ENCODE results near the gene NTMT1. TPM values are rescaled to one million over a fixed set of nuclear protein-coding genes. Genes with fewer than 3 reads are reported as not detected.

NTMT1 gene
- total RNA-seq, 1 donor from 2014 or later = 18.8 TPM

- Histone ChIP-seq H3K9me3 (ENCODE audit: control insufficient read depth in 3 of 3, low read length in 3 of 3) (no peaks in the 10 kb centered on the region), H3K27me3 (ENCODE audit: control insufficient read depth in 3 of 3, insufficient read depth in 3 of 3, low read length in 3 of 3) (peaks cover 0 to 8% (median 5%) of the 10 kb centered on the region in 3 donors), H3K4me1 (ENCODE audit: control insufficient read depth in 3 of 3, insufficient read depth in 3 of 3, low read length in 3 of 3) (peaks cover 11 to 30% (median 25%) of the 10 kb centered on the region in 3 donors), H3K9ac (ENCODE audit: low read depth in 1 of 3, low read length in 3 of 3) (peak overlapping the region; percentile 33 to 54 (median 43)), H3K4me3 (ENCODE audit: low read length in 3 of 3) (peak overlapping the region; percentile 43 to 61 (median 56)), H3K36me3 (ENCODE audit: control insufficient read depth in 3 of 3, insufficient read depth in 3 of 3, low read length in 3 of 3) (no peaks in the 10 kb centered on the region), H3K27ac (ENCODE audit: low read depth, low read length) (peak overlapping the region; percentile 69)
These were observed 29.2 kb upstream of the NTMT1 start for GRCh38 chr9:129596541-129597331.

- H3K36me3 ChIP-seq (ENCODE audit: control insufficient read depth in 3 of 3, insufficient read depth in 3 of 3, low read length in 3 of 3) = no peaks in the 10 kb centered on the region
- H3K27ac ChIP-seq (ENCODE audit: low read depth, low read length) = peak overlapping the region; percentile 69
- H3K9me3 ChIP-seq (ENCODE audit: control insufficient read depth in 3 of 3, low read length in 3 of 3) = no peaks in the 10 kb centered on the region
- H3K4me1 ChIP-seq (ENCODE audit: control insufficient read depth in 3 of 3, insufficient read depth in 3 of 3, low read length in 3 of 3) = peaks cover 11 to 30% (median 25%) of the 10 kb centered on the region in 3 donors
- peaks cover 0 to 8% (median 5%) of the 10 kb centered on the region in 3 donors for H3K27me3 ChIP-seq (ENCODE audit: control insufficient read depth in 3 of 3, insufficient read depth in 3 of 3, low read length in 3 of 3)
- peak overlapping the region; percentile 57 to 77 (median 69) for H3K9ac ChIP-seq (ENCODE audit: low read depth in 1 of 3, low read length in 3 of 3)
- H3K4me3 ChIP-seq (ENCODE audit: low read length in 3 of 3) = peak overlapping the region; percentile 43 to 59 (median 56)
These were observed 28.4 kb upstream of the NTMT1 start for GRCh38 chr9:129597355-129598088.

GRCh38 chr9:129598089-129598596 lies 27.8 kb upstream of the NTMT1 start:
- Histone ChIP-seq H3K9ac (ENCODE audit: low read depth in 1 of 3, low read length in 3 of 3) (peak overlapping the region in 2 of 3 donors; percentile 69 to 77), H3K27me3 (ENCODE audit: control insufficient read depth in 3 of 3, insufficient read depth in 3 of 3, low read length in 3 of 3) (peaks cover 0 to 8% (median 5%) of the 10 kb centered on the region in 3 donors), H3K27ac (ENCODE audit: low read depth, low read length) (peak overlapping the region; percentile 69), H3K4me3 (ENCODE audit: low read length in 3 of 3) (peak overlapping the region in 2 of 3 donors; percentile 43 to 59), H3K36me3 (ENCODE audit: control insufficient read depth in 3 of 3, insufficient read depth in 3 of 3, low read length in 3 of 3) (no peaks in the 10 kb centered on the region), H3K9me3 (ENCODE audit: control insufficient read depth in 3 of 3, low read length in 3 of 3) (no peaks in the 10 kb centered on the region), H3K4me1 (ENCODE audit: control insufficient read depth in 3 of 3, insufficient read depth in 3 of 3, low read length in 3 of 3) (peaks cover 11 to 33% (median 25%) of the 10 kb centered on the region in 3 donors)

GRCh38 chr9:129601082-129601674 lies 24.8 kb upstream of the NTMT1 start:
- H3K27ac ChIP-seq (ENCODE audit: low read depth, low read length) = no peak overlapping the region
- no peaks in the 10 kb centered on the region for H3K36me3 ChIP-seq (ENCODE audit: control insufficient read depth in 3 of 3, insufficient read depth in 3 of 3, low read length in 3 of 3)
- peaks cover 0 to 8% (median 5%) of the 10 kb centered on the region in 3 donors for H3K27me3 ChIP-seq (ENCODE audit: control insufficient read depth in 3 of 3, insufficient read depth in 3 of 3, low read length in 3 of 3)
- H3K9ac ChIP-seq (ENCODE audit: low read depth in 1 of 3, low read length in 3 of 3) = no peak overlapping the region
- H3K4me1 ChIP-seq (ENCODE audit: control insufficient read depth in 3 of 3, insufficient read depth in 3 of 3, low read length in 3 of 3) = peaks cover 11 to 22% (median 21%) of the 10 kb centered on the region in 3 donors
- H3K9me3 ChIP-seq (ENCODE audit: control insufficient read depth in 3 of 3, low read length in 3 of 3) = no peaks in the 10 kb centered on the region
- H3K4me3 ChIP-seq (ENCODE audit: low read length in 3 of 3) = no peak overlapping the region

- no peaks in the 10 kb centered on the region for H3K9me3 ChIP-seq (ENCODE audit: control insufficient read depth in 3 of 3, low read length in 3 of 3)
- peaks cover 17 to 27% (median 24%) of the 10 kb centered on the region in 3 donors for H3K4me1 ChIP-seq (ENCODE audit: control insufficient read depth in 3 of 3, insufficient read depth in 3 of 3, low read length in 3 of 3)
- no peak overlapping the region for H3K4me3 ChIP-seq (ENCODE audit: low read length in 3 of 3)
- no peak overlapping the region for H3K27ac ChIP-seq (ENCODE audit: low read depth, low read length)
- peaks cover 0 to 5% (median 4%) of the 10 kb centered on the region in 3 donors for H3K27me3 ChIP-seq (ENCODE audit: control insufficient read depth in 3 of 3, insufficient read depth in 3 of 3, low read length in 3 of 3)
- no peaks in the 10 kb centered on the region for H3K36me3 ChIP-seq (ENCODE audit: control insufficient read depth in 3 of 3, insufficient read depth in 3 of 3, low read length in 3 of 3)
- H3K9ac ChIP-seq (ENCODE audit: low read depth in 1 of 3, low read length in 3 of 3) = no peak overlapping the region
These were observed 23.2 kb upstream of the NTMT1 start for GRCh38 chr9:129602598-129603415.

- Histone ChIP-seq H3K27me3 (ENCODE audit: control insufficient read depth in 3 of 3, insufficient read depth in 3 of 3, low read length in 3 of 3) (no peaks in the 10 kb centered on the region), H3K27ac (ENCODE audit: low read depth, low read length) (no peak overlapping the region), H3K36me3 (ENCODE audit: control insufficient read depth in 3 of 3, insufficient read depth in 3 of 3, low read length in 3 of 3) (no peaks in the 10 kb centered on the region), H3K4me1 (ENCODE audit: control insufficient read depth in 3 of 3, insufficient read depth in 3 of 3, low read length in 3 of 3) (peaks cover 21 to 32% (median 23%) of the 10 kb centered on the region in 3 donors), H3K9me3 (ENCODE audit: control insufficient read depth in 3 of 3, low read length in 3 of 3) (no peaks in the 10 kb centered on the region), H3K9ac (ENCODE audit: low read depth in 1 of 3, low read length in 3 of 3) (no peak overlapping the region), H3K4me3 (ENCODE audit: low read length in 3 of 3) (no peak overlapping the region)
These were observed 21.8 kb upstream of the NTMT1 start for GRCh38 chr9:129604056-129604765.

GRCh38 chr9:129604766-129605163 lies 21.2 kb upstream of the NTMT1 start:
- Histone ChIP-seq H3K4me3 (ENCODE audit: low read length in 3 of 3) (no peak overlapping the region), H3K36me3 (ENCODE audit: control insufficient read depth in 3 of 3, insufficient read depth in 3 of 3, low read length in 3 of 3) (no peaks in the 10 kb centered on the region), H3K27me3 (ENCODE audit: control insufficient read depth in 3 of 3, insufficient read depth in 3 of 3, low read length in 3 of 3) (no peaks in the 10 kb centered on the region), H3K4me1 (ENCODE audit: control insufficient read depth in 3 of 3, insufficient read depth in 3 of 3, low read length in 3 of 3) (peaks cover 24 to 35% (median 26%) of the 10 kb centered on the region in 3 donors), H3K9me3 (ENCODE audit: control insufficient read depth in 3 of 3, low read length in 3 of 3) (no peaks in the 10 kb centered on the region), H3K9ac (ENCODE audit: low read depth in 1 of 3, low read length in 3 of 3) (no peak overlapping the region), H3K27ac (ENCODE audit: low read depth, low read length) (no peak overlapping the region)

GRCh38 chr9:129606161-129607026 lies 19.6 kb upstream of the NTMT1 start:
- Histone ChIP-seq H3K9ac (ENCODE audit: low read depth in 1 of 3, low read length in 3 of 3) (peak overlapping the region in 2 of 3 donors; percentile 61 to 66), H3K4me1 (ENCODE audit: control insufficient read depth in 3 of 3, insufficient read depth in 3 of 3, low read length in 3 of 3) (peaks cover 30 to 45% (median 36%) of the 10 kb centered on the region in 3 donors), H3K36me3 (ENCODE audit: control insufficient read depth in 3 of 3, insufficient read depth in 3 of 3, low read length in 3 of 3) (no peaks in the 10 kb centered on the region), H3K27ac (ENCODE audit: low read depth, low read length) (peak overlapping the region; percentile 78), H3K27me3 (ENCODE audit: control insufficient read depth in 3 of 3, insufficient read depth in 3 of 3, low read length in 3 of 3) (no peaks in the 10 kb centered on the region), H3K4me3 (ENCODE audit: low read length in 3 of 3) (no peak overlapping the region), H3K9me3 (ENCODE audit: control insufficient read depth in 3 of 3, low read length in 3 of 3) (no peaks in the 10 kb centered on the region)
